HG02571 (cell line): Measurements from ENCODE around the gene AIG1.
"Not testable (repeated sequence)": the region's sequence is repeated elsewhere in the genome, so short reads cannot be mapped to it uniquely, and the experiment has no call there.

Source experiments
- ATAC-seq: cut with Tn5 transposase; IDR thresholded peaks from one replicate; pipeline ENCODE4 v1.9.1; 2021; ENCODE audit warnings: mild to moderate bottlenecking, moderate library complexity; ENCODE audit not compliant: unreplicated experiment

AIG1 gene

DNA sequence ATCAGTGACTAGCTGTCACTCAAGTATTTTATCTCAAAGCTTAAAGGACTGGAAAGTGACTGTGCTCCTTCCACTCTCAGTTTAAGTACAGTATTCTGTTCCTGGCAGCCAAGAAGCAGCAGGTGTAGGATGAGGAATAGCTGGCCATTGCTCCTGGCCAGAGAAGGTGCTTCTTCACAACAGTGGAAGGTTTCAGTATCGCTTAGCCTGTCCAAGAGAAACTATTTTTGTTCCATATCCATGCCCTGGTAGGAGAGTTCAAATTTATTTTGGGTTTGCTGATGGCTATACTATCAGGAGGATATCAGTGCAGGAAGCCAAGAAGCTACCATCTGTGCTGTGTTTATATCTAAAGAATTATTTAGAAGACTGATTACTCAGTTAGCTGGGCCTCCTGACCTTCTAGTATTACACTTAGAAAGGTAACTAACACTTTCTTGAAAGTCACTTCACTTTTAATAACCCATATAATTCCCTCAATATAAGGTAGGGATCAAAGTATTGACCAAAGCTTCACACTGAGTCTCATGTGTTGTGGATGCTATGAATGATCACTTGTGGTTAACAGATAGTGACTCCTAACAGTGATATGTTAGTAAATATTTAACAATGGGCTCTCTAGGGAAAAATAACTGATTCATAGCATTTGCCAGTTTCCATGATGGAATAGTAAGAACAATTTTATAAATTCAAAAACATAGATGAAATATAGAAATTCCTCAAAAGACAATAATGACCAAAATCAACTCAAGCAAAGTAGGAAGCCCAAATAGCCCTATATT lies 99.9 kb downstream of the AIG1 start:
- ATAC-seq = no peak

DNA sequence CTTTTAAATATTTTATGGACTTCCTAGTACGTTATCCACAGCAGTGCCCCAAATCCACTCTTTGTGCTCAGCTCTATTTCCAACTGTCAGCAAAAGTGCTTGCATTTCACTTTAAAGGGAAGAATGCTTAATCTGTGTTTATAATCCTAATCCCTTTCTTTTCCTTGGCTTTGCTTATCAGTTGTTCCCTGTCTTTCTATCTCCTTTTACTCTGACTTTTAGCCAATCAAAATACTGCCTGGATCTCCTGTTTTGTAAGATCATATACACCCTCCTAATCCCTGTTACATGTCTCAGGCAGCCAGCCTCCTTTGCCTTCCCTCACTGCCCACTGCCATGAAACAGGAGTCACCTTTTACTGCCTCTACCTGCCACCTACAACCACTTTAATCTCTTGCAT lies 102.9 kb downstream of the AIG1 start:
- no peak for ATAC-seq

DNA sequence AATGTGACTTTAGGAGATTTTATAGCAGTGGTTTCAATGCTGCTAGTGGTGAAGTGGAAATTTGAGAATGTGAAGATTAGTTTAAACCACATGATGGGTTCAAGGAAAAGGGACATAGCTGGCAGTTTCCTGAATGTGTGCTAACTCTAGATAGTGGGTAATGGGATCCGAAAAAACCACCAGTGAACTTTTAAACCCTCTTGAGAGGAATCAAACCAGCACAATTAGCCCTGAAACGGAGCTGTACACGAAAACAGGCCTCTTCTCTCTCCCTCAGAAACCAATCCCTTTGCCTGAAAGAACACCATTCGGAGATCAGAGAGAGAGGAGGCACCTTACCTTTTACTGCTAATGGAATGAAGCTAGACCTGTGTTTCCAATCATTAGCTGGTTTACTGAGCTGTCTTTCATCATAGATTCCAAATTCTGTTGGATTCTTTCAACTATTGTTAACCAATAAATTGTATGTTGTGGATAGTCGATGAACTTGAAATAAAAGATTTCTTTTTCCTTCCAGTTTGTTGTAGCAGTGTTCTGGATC lies 103.9 kb downstream of the AIG1 start:
- no peak for ATAC-seq

DNA sequence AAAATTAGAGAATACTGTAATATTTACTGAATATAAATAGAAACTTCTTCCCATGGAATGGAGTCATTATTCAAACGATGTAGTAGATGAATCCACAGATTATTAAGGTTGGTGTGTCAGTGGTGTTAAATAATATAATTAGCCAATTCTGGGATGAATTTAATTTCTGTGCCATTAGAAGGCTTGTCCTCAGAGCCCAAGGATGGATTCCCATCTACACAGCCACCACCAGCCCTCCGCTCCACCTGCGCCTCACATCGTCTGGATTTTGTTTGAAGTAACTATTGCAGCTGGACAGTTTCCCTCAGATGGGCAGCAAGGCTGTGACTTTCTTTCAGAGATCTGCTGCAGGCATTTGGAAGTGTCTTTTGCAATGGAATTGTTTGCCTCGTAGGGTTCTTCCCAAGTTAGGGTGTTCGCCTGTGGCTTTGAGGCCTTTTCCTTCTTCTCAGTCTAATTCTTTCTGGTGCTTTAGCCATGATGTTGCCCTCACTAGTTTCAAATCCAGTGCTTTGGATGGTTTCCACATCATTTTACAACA lies 104.7 kb downstream of the AIG1 start:
- no peak for ATAC-seq

DNA sequence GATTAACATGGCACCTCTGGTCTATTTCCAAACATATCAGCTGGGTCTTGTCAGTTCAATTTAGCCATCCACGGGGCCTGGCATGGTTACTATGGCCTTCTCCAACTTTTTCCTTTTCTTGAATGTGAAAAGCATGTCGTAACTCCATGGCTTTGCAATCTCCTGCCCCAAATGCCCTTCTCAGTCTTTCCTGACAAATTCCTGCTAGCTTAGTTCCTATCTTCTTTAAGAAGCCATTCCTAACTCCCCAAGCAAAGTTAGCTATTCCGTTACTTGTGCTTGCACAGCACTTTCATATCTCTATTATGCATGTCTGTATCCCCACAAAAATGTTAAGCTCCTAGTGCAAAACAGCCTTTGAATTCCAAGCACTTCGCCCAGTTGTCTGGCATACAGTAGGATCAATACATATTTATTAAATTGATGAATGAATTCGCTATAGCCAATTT lies 105.6 kb downstream of the AIG1 start:
- no peak for ATAC-seq

DNA sequence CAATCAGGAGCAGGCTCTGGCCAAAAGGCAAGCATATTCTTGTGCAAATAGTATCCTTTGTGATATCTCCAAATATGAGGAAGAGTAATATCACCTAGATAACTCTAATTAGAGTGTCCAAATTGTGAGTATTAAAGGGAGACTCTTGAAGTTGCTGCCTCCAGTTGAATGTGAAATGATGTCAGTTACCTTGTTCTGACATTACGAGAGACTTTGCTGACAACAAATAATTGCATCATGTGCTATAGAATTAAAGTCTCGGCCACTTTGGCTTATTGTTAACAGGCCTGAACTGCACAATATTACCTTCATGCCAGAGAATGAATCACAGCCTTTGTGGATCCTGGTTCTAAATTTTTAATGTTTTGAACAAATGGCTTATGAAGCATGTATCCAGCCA lies 106.5 kb downstream of the AIG1 start:
- ATAC-seq = no peak

DNA sequence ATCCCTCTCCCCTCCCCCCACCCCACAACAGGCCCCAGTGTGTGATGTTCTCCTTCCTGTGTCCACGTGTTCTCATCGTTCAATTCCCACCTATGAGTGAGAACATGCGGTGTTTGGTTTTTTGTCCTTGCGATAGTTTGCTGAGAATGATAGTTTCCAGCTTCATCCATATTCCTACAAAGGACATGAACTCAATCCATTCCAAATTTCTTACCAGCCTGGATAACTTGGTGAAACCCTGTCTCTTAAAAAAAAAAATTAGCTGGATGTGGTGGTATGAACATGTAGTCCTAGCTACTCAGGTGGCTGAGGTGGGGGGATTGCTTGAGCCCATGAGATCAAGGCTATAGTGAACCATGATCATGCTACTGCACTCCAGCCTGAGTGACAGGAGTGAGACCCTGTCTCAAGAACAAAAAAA lies 107.7 kb downstream of the AIG1 start:
- ATAC-seq = not testable (repeated sequence)

DNA sequence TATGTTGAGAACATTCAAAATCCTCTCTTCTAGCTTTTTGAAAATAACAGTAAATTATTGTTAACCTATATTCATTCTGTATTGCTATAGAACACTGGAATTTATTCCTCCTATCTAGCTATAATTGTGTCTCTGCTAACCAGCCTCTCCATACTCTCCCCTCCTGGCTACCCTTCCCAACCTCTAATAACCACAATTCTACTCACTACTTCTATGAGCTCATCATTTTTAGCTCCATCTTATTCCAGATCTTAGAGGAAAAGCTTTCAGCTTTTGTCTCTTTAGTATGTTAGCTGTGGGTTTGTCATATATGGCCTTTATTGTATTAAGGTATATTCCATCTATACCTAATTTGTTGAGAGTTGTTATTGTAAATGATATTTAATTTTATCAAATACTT lies 108.8 kb downstream of the AIG1 start:
- no peak for ATAC-seq

DNA sequence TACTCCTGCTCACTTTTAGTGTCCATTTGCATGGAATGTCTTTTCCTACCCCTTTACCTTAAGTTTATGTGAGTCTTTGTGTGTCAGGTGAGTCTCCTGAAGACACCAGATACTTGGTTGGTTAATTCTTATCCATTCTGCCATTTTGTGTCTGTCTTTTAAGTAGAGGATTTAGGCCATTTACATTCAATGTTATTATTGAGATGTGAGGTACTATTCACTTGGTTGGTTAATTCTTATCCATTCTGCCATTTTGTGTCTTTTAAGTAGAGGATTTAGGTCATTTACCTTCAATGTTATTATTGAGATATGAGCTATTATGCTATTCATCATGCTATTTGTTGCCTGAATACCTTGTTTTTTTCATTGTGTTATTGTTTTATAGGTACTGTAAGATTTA lies 113.8 kb downstream of the AIG1 start:
- ATAC-seq = no peak

DNA sequence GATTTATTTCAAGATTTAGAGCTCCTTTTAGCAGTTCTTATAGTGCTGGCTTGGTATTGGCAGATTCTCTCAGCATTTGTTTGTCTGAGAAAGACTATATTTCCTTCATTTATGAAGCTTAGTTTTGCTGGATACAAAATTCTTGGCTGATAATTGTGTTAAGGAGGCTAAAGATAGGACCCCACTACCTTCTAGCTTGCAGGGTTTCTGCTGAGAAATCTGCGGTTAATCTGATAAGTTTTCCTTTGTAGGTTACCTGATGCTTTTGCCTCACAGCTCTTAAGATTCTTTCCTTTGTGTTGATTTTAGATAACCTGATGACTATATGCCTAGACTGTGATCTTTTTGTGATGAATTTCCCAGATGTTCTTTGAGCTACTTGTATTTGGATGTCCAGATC lies 114.3 kb downstream of the AIG1 start:
- no peak for ATAC-seq

DNA sequence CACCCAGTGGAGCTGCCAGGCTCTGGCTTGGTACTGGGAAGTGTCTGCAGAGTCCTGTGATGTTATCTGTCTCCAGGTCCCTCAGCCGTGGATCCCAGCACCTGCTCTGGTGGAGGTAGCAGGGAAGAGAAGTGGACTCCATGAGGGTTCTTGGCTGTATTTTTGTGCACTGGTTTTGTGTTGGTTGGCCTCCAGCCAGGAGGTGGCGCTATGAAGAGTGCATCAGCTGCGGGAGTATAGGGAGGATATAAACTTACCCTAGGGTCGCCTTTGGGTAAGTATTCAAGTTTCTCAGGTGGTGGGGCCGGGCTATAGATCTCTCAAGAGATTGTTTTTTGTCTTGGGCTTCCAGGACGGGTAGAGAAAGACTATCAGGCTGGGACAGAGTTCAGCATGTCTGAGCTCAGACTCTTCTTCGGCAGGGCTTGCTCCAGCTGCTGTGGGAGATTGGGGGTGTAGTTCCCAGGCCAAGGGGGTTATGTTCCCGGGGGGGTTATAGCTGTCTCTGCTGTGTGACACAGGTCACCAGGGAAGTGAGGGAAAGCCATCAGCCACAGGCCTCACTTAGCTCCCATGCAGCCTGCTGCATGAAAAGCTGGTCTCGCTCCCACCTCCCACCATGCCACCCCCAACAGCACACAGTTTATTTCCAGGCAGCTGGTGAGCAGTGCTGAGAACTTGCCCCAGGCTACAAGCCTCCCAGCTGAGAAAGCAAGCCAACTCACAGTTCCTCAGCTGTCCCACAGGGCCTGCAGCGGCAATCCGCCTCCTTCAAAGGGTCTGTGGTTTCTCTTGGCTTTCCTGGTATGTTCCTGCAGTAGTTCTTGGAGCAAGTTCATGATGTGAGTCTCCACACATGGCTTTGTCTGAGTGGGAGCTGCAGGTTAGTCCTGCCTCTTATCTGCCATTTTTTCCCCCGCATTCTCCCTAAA lies 115.7 kb downstream of the AIG1 start:
- no peak for ATAC-seq

DNA sequence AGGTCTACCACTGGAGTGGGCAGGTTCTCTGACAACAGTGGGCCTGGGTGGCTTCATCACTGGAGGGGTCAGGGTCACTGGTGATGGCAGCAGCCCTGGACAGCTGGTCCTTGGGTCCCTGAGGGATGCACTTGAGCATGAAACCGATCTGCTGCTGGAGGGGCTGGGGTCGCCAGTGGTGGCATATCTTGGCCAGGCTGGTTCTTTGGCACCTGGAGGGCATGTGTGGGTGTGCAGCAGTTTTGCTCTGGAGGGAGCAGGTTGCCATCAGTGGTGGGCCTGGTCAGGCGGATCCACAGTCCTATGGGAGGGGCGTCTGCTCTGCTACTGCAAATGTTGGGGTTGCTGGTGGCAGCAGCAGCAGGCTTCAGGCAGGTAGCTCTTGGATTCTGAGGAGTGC lies 117.0 kb downstream of the AIG1 start:
- ATAC-seq = no peak

DNA sequence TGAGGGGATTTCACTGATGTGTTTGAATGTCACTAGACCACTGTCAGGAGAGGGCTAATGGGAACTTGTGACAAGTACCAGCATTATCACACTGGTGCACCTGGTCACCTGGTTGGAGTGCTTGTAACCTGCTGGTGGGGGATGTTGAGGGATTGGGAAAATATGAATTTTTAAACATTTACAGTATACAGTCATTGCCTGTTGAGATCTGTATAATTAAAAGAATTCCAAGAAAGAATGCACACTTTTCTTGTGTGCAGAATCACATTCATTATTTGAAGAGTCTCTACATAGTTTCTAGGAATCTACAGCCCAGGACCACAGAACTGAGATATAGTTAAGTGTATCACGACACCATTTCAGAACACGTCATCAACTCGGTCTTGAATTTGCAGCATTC lies 118.4 kb downstream of the AIG1 start:
- no peak for ATAC-seq

DNA sequence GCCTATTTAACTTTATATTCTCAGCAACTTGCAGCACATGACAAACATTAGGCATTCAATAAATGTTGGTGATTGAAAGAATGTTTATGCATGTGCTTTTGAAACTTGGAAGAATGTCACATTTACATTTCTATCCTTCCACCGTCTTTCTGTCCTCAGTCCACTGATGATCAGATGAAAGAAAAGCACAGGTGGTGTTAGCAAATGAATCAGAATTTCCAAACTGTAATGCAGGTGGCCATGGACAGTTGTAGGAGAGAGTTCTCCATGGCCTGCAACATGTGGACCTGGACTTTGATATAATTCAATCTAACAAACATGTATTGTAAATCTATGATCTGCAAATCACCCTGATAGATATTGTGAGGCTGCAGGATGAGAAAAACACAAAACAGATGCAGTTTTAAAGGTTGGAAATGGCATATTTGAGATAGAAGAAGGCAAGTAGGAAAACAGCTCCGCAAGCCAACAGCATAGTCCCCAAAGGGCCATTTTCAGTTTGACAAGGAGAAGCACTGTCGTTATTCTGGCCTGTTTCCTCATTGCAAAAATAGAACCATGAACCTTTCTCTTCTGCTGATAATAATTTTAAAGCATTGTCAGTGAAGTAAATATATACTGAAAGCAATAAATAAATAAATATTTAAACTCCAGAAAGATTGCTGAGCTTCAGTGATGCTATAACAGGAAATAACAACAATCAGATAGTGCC lies 119.4 kb downstream of the AIG1 start:
- ATAC-seq = no peak

DNA sequence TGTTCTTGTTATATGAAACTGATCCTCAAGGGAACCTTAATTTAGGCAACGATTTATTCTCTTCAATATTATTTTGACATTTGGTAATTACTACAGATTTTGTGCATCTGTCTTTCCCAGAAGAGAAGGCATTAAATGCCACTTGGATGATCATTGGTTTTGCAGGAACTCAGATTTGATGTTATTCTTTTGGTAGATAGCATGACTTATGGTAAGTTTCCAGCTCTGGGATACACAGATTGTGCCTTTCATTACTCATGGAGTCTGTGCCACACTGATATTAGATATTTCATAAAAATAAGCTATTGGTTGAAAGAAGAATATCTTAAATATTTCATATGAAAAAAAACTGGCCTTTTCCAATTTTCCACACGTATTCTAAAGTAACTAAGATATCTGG lies 120.1 kb downstream of the AIG1 start:
- ATAC-seq = no peak

DNA sequence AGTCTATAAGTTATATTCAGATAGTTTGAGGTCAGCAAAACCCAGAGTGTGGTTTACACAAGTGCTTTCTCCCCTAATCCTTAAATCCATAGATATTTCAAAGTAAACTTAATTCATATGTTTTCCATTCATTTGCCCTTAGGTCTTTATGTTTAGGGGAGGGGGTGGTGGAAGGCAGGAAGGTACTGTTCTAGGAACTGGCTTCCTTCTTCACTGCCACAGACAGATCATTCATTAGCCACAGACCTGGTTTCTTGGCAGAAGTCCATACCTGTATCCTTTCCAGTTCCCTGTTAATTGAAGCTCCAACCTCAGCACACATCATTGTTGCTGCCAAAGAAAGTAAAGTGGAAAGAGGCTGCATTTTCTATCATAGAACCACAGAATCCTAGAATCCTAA lies 123.0 kb downstream of the AIG1 start:
- ATAC-seq = no peak

DNA sequence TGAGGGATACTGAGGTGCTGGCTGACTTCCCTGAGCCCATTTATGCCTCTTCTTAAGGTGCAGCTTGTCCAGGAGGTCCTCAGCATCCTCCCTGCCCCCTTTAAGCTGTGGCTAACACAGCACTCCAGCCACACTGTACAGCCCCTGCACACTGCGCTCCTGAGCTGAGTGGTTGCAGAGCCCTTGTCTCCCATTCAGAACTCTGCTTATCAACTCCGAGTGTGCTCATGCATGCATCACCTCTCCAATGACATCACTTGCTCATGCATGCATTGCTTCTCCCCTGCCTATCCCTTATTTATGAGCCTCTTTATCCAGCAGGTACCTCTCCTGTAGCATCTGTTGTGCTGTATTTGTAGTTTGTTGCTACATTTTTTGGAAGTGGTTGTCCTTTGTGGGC lies 124.6 kb downstream of the AIG1 start:
- ATAC-seq = no peak

DNA sequence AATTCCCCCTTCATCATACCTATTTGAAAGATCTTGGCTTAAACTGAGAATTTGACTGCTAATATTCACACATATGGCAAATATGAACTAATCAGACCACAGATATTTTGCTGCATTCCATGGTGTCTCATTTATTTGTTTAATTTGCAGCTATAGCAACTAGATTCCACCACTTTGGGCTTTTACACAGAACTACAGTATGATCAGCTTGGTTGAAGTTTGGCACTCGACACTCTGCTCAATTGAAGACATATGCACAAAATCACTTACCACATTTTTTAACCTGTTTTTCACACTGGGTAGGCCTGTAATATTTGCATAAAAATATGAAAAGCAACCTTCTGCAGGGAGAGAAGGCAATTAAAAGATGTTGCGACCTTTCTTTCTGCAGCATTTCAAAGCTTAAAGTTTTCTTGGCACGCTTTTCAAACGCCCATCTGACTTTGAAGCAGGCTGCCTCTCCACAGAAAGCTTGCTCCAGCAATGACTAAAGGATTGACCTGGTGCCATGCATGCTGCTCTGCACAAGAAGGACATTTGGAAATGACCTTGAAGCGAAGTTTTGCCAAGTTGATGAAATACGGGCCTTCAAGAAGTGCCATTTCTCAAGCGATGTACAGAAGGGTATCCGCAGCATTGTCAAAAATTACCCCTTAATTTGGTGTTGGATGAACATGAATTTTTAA lies 126.7 kb downstream of the AIG1 start:
- no peak for ATAC-seq

DNA sequence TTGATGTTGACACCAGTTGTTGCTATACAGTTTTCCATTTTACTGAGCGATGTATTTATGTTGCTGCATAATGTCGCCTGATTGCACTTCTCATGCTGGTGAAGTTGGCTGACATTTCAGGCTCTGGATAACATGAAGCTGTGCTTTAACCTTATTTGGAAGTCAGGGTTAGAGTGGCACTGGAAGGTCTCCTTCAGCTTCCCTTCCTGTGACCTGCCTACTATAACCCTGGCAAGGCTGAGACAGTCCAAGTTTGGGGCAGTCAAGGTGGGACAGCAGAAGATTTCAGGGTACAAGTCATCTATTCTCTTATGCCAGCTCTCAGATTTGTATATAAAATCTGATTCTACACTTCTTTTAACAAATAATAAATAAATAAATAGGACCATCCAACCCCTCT lies 127.6 kb downstream of the AIG1 start:
- ATAC-seq = no peak

DNA sequence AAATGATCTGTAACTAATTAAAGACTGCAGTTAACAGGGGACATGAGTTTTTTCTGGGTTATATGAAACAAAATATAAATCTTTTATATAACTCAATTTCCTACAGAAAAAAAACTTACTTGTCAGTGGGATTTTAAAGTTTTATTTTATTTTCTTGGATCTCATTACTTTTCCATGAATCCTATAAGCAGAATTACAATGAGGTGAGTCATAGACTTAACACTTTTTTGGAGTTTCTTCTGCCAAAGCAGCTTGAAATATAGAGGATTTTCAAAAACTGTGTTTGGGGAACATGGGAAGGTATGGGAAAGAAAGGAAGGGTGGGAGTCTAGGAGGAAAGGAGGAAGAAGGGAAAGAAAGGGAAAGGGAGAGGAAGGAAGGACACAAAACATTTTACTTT lies 130.7 kb downstream of the AIG1 start:
- ATAC-seq = no peak
